ENCODE results near the gene TTLL11.
"Not testable (repeated sequence)": the region's sequence is repeated elsewhere in the genome, so short reads cannot be mapped to it uniquely, and the experiment has no call there.

Gene TTLL11

GRCh38 chr9:121894380-121894779 is 198.7 kb downstream of the TTLL11 start:
- not testable (repeated sequence) for DNase-seq

GRCh38 chr9:121893786-121894185 is 199.3 kb downstream of the TTLL11 start:
- no peak for DNase-seq

GRCh38 chr9:121892706-121893105 is 200.4 kb downstream of the TTLL11 start:
- DNase-seq, result no peak

GRCh38 chr9:121890746-121891145 is 202.4 kb downstream of the TTLL11 start:
- no peak for DNase-seq

- no peak for DNase-seq
These were observed 203.0 kb downstream of the TTLL11 start for GRCh38 chr9:121889990-121890563.

- DNase-seq, result no peak
These were observed 204.7 kb downstream of the TTLL11 start for GRCh38 chr9:121888438-121888775.

GRCh38 chr9:121887553-121888437 is 205.3 kb downstream of the TTLL11 start:
- no peak for DNase-seq

GRCh38 chr9:121886759-121887485 is 206.2 kb downstream of the TTLL11 start:
- no peak for DNase-seq

GRCh38 chr9:121885345-121885901 is 207.7 kb downstream of the TTLL11 start:
- DNase-seq, result no peak

- no peak for DNase-seq
These were observed 209.0 kb downstream of the TTLL11 start for GRCh38 chr9:121884057-121884541.

- DNase-seq, result no peak
These were observed 209.6 kb downstream of the TTLL11 start for GRCh38 chr9:121883281-121884056.

GRCh38 chr9:121881920-121882500 is 211.1 kb downstream of the TTLL11 start:
- no peak for DNase-seq

GRCh38 chr9:121880343-121880898 is 212.7 kb downstream of the TTLL11 start:
- DNase-seq, result no peak

- no peak for DNase-seq
These were observed 214.8 kb downstream of the TTLL11 start for GRCh38 chr9:121878271-121878822.

- DNase-seq, result no peak
These were observed 216.3 kb downstream of the TTLL11 start for GRCh38 chr9:121876658-121877271.

GRCh38 chr9:121876255-121876654 is 216.9 kb downstream of the TTLL11 start:
- no peak for DNase-seq

GRCh38 chr9:121874524-121874923 is 218.6 kb downstream of the TTLL11 start:
- no peak for DNase-seq

- no peak for DNase-seq
These were observed 221.6 kb downstream of the TTLL11 start for GRCh38 chr9:121871431-121872025.

GRCh38 chr9:121870271-121870670 is 222.8 kb downstream of the TTLL11 start:
- DNase-seq, result no peak

- DNase-seq, result no peak
These were observed 224.5 kb downstream of the TTLL11 start for GRCh38 chr9:121868626-121869025.

- no peak for DNase-seq
These were observed 226.2 kb downstream of the TTLL11 start for GRCh38 chr9:121866927-121867326.
